Trophoblast cell (in vitro differentiated cells and primary cell): ENCODE data around the gene MCTP1.
"Not testable (repeated sequence)": the region's sequence is repeated elsewhere in the genome, so short reads cannot be mapped to it uniquely, and the experiment has no call there.

Experiments
- DNase-seq, 2 donors: peaks; one replicate each; pipeline ENCODE4 v3.0.0-alpha.2; 2016
- H2AFZ ChIP-seq: 2 replicates; pipeline ENCODE4 v1.6.1; 2013; ENCODE audit warnings: low read length, moderate library complexity, mild to moderate bottlenecking; ENCODE audit not compliant: insufficient read depth, poor library complexity
- H2AK5ac ChIP-seq: 2 replicates; pipeline ENCODE4 v1.6.1; 2013; ENCODE audit warnings: mild to moderate bottlenecking, low read length
- H2BK120ac ChIP-seq: 2 replicates; pipeline ENCODE4 v1.6.1; 2013; ENCODE audit warnings: low read length, mild to moderate bottlenecking, moderate library complexity; ENCODE audit not compliant: insufficient read depth, poor library complexity
- H2BK12ac ChIP-seq: 2 replicates; pipeline ENCODE4 v1.6.1; 2013; ENCODE audit warnings: mild to moderate bottlenecking, low read length, moderate library complexity
- H2BK5ac ChIP-seq: 2 replicates; pipeline ENCODE4 v1.6.1; 2013; ENCODE audit warnings: low read length, low read depth, moderate library complexity, mild to moderate bottlenecking; ENCODE audit not compliant: poor library complexity
- H3K14ac ChIP-seq: 2 replicates; pipeline ENCODE4 v1.6.1; 2013; ENCODE audit warnings: mild to moderate bottlenecking, low read length
- H3K18ac ChIP-seq: 2 replicates; pipeline ENCODE4 v1.6.1; 2013; ENCODE audit warnings: mild to moderate bottlenecking, low read length
- H3K23ac ChIP-seq: 2 replicates; pipeline ENCODE4 v1.6.1; 2013; ENCODE audit warnings: low read length
- H3K27ac ChIP-seq: 2 replicates; pipeline ENCODE4 v1.5.1; 2013; ENCODE audit warnings: low read depth, mild to moderate bottlenecking, inconsistent platforms, low read length, moderate library complexity
- H3K27me3 ChIP-seq: 2 replicates; pipeline ENCODE4 v1.6.1; 2013; ENCODE audit warnings: inconsistent platforms, mild to moderate bottlenecking, low read length, moderate library complexity; ENCODE audit not compliant: insufficient read depth
- H3K36me3 ChIP-seq, 2 experiments: 1 replicate in 1 of 2; 2 replicates in 1 of 2; pipeline ENCODE4 v1.6.1; 2013; ENCODE audit warnings: low read length in 2 of 2, mild to moderate bottlenecking in 2 of 2, moderate library complexity in 1 of 2; ENCODE audit not compliant: insufficient read depth in 2 of 2, control insufficient read depth in 1 of 2
- H3K4ac ChIP-seq: 2 replicates; pipeline ENCODE4 v1.6.1; 2013; ENCODE audit warnings: low read depth, mild to moderate bottlenecking, low read length, moderate library complexity
- H3K4me1 ChIP-seq, 2 experiments: 1 replicate in 1 of 2; 2 replicates in 1 of 2; pipeline ENCODE4 v1.6.1; 2013; ENCODE audit warnings: low read length in 2 of 2, mild to moderate bottlenecking in 2 of 2, moderate library complexity in 1 of 2; ENCODE audit not compliant: insufficient read depth in 2 of 2, control insufficient read depth in 1 of 2
- H3K4me2 ChIP-seq: 2 replicates; pipeline ENCODE4 v1.6.1; 2013; ENCODE audit warnings: inconsistent platforms, mild to moderate bottlenecking, low read length, moderate library complexity
- H3K4me3 ChIP-seq: 2 replicates; pipeline ENCODE4 v1.5.1; 2013; ENCODE audit warnings: mild to moderate bottlenecking, low read depth, low read length, inconsistent platforms
- H3K79me1 ChIP-seq: one replicate; pipeline ENCODE4 v1.6.1; 2013; ENCODE audit warnings: low read length
- H3K79me2 ChIP-seq: 2 replicates; pipeline ENCODE4 v1.6.1; 2013; ENCODE audit warnings: low read length, mild to moderate bottlenecking; ENCODE audit not compliant: control insufficient read depth, insufficient read depth, poor library complexity
- H3K9ac ChIP-seq: 2 replicates; pipeline ENCODE4 v1.6.1; 2013; ENCODE audit warnings: mild to moderate bottlenecking, low read length
- H3K9me3 ChIP-seq: 2 replicates; pipeline ENCODE4 v1.6.1; 2013; ENCODE audit warnings: low read depth, mild to moderate bottlenecking, control low read depth, inconsistent platforms, low read length; ENCODE audit not compliant: insufficient read depth
- H4K12ac ChIP-seq: 2 replicates; pipeline ENCODE4 v1.6.1; 2013; ENCODE audit warnings: low read depth, mild to moderate bottlenecking, low read length, moderate library complexity
- H4K8ac ChIP-seq: 2 replicates; pipeline ENCODE4 v1.6.1; 2013; ENCODE audit warnings: low read depth, mild to moderate bottlenecking, low read length, moderate library complexity
- H4K91ac ChIP-seq: one replicate; pipeline ENCODE4 v1.6.1; 2013; ENCODE audit warnings: low read depth, mild to moderate bottlenecking, low read length, moderate library complexity
- WGBS: extraction: QIAGEN DNeasy Blood & Tissue Kit; methylation state at CpG from one replicate; pipeline ENCODE4 v1.1.7; 2013; ENCODE audit warnings: missing lambda C conversion rate; ENCODE audit not compliant: insufficient read length, insufficient coverage; ENCODE audit errors: extremely low coverage; 5-methylcytosine and 5-hydroxymethylcytosine counted together

The MCTP1 gene

GRCh38 chr5:95216136-95216955, 68.5 kb downstream of the MCTP1 start:
- H3K9me3 ChIP-seq = no peaks in the 10 kb centered on the region
- no peaks in the 10 kb centered on the region for H3K4me1 ChIP-seq
- no peak overlapping the region for H2AFZ ChIP-seq
- no peak overlapping the region for H3K27ac ChIP-seq
- no peak overlapping the region for H3K4me3 ChIP-seq
- H2BK5ac ChIP-seq = no peak overlapping the region
- no peak overlapping the region for H3K23ac ChIP-seq
- H3K14ac ChIP-seq = no peak overlapping the region
- no peaks in the 10 kb centered on the region for H3K27me3 ChIP-seq
- no peak overlapping the region for H2BK12ac ChIP-seq
- no peaks in the 10 kb centered on the region for H3K79me2 ChIP-seq
- no peak overlapping the region for H3K18ac ChIP-seq
- WGBS = no CpG with 5 or more reads among the region's 4 CpGs
- no peaks in the 10 kb centered on the region for H3K36me3 ChIP-seq
- H3K79me1 ChIP-seq = no peaks in the 10 kb centered on the region
- H2AK5ac ChIP-seq = no peak overlapping the region
- no peak overlapping the region for H3K4me2 ChIP-seq
- H2BK120ac ChIP-seq = no peak overlapping the region
- no peak overlapping the region for H3K4ac ChIP-seq
- no peak overlapping the region for H4K91ac ChIP-seq
- H4K8ac ChIP-seq = no peak overlapping the region
- no peak overlapping the region for H4K12ac ChIP-seq
- H3K9ac ChIP-seq = no peak overlapping the region
- no peak for DNase-seq

DNA sequence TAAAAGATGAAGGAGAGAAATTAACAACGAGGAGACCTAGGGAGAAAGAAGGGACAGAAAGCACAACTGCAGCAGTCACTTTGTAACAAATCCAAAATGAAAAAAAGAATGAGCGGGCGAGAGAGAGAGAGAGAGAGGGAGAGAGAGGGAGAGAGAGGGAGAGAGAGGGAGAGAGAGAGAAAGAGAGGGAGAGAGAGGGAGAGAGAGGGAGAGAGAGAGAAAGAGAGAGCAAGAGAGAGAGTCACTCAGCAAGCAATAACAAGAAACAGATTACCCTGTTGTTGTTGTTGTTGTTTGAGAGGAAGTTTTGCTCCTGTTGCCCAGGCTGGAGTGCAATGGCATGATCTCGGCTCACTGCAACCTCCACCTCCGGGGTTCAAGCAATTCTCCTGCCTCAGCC, 77.1 kb downstream of the MCTP1 start:
- H3K4me2 ChIP-seq, H4K12ac ChIP-seq, H3K27me3 ChIP-seq, H3K18ac ChIP-seq, H3K36me3 ChIP-seq, H3K4me3 ChIP-seq, H2AK5ac ChIP-seq, H3K9ac ChIP-seq, H3K4ac ChIP-seq, H3K9me3 ChIP-seq, H3K4me1 ChIP-seq, H4K91ac ChIP-seq, H2AFZ ChIP-seq, DNase-seq, H4K8ac ChIP-seq, H3K27ac ChIP-seq, H2BK120ac ChIP-seq, H3K79me1 ChIP-seq, H3K79me2 ChIP-seq, H3K14ac ChIP-seq, H2BK5ac ChIP-seq, H2BK12ac ChIP-seq, H3K23ac ChIP-seq: not testable (repeated sequence)
- WGBS = 100% methylated on average over 2 of the region's 5 CpGs

DNA sequence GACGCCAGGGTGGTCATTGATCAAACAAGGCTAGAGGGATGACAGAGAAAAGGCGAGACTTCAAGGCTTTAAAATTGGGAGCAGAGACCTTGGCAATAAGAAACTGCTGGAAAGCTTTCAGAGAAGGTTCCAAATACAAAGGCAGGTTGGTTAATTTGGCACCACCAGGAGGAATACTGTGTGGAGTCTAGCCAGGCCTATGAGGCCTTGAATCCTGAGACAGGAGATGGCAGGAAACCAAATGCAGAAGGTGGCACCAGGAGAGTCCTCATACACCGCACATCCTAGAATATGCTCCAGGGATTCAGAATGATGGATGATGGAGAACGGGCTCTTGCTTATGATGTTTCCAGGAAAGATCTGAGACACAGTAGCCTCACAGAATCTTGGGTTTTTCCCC, 90.0 kb downstream of the MCTP1 start:
- no peak overlapping the region for H2BK5ac ChIP-seq
- no peak overlapping the region for H4K91ac ChIP-seq
- no CpG with 5 or more reads among the region's 4 CpGs for WGBS
- no peak overlapping the region for H3K4me2 ChIP-seq
- no peaks in the 10 kb centered on the region for H3K4me1 ChIP-seq
- no peak for DNase-seq
- no peak overlapping the region for H2BK120ac ChIP-seq
- H2BK12ac ChIP-seq = no peak overlapping the region
- H3K79me1 ChIP-seq = no peaks in the 10 kb centered on the region
- no peaks in the 10 kb centered on the region for H3K36me3 ChIP-seq
- H2AK5ac ChIP-seq = no peak overlapping the region
- no peak overlapping the region for H4K12ac ChIP-seq
- H3K9ac ChIP-seq = no peak overlapping the region
- H3K27me3 ChIP-seq = no peaks in the 10 kb centered on the region
- H3K18ac ChIP-seq = no peak overlapping the region
- no peak overlapping the region for H3K4ac ChIP-seq
- no peak overlapping the region for H2AFZ ChIP-seq
- H3K23ac ChIP-seq = no peak overlapping the region
- H3K4me3 ChIP-seq = no peak overlapping the region
- H3K79me2 ChIP-seq = no peaks in the 10 kb centered on the region
- no peaks in the 10 kb centered on the region for H3K9me3 ChIP-seq
- no peak overlapping the region for H3K14ac ChIP-seq
- H3K27ac ChIP-seq = no peak overlapping the region
- no peak overlapping the region for H4K8ac ChIP-seq

DNA sequence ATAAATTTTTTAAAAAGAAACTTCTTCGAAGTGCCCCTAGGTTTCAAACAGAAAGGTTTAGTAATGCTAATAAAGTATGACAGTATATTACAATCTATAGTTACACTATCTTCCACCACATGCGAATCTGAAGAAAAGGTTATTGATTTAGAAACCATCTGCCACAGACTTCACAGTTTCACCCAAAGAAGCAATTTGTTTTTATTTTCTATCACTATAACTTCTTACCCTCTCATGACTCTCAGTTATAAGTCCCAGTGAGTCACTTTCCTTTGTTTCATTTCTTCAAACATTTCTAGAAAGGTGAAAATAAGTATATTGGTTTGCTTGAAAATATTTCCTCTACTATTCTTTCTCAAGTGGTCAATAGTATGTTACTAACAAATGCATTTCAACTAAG, 93.6 kb downstream of the MCTP1 start:
- Histone ChIP-seq H2BK12ac (no peak overlapping the region), H3K23ac (no peak overlapping the region), H3K4me1 (no peaks in the 10 kb centered on the region), H3K18ac (no peak overlapping the region), H2BK5ac (no peak overlapping the region), H3K27ac (no peak overlapping the region), H3K14ac (no peak overlapping the region), H4K91ac (no peak overlapping the region), H3K27me3 (no peaks in the 10 kb centered on the region), H3K79me1 (no peaks in the 10 kb centered on the region), H2BK120ac (no peak overlapping the region), H3K36me3 (no peaks in the 10 kb centered on the region), H2AK5ac (no peak overlapping the region), H3K4me3 (no peak overlapping the region), H3K79me2 (no peaks in the 10 kb centered on the region), H4K12ac (no peak overlapping the region), H3K9me3 (no peaks in the 10 kb centered on the region), H3K4ac (no peak overlapping the region), H3K9ac (no peak overlapping the region), H3K4me2 (no peak overlapping the region), H4K8ac (no peak overlapping the region), H2AFZ (no peak overlapping the region)
- no CpG with 5 or more reads among the region's 2 CpGs for WGBS
- no peak for DNase-seq
